Endodermal cell (in vitro differentiated cells): Measurements from ENCODE around the gene BBS9. TPM values are rescaled to one million over a fixed set of nuclear protein-coding genes. Genes with fewer than 3 reads are reported as not detected.
"Not testable (repeated sequence)": the region's sequence is repeated elsewhere in the genome, so short reads cannot be mapped to it uniquely, and the experiment has no call there.

Experiments used
- DNase-seq: peaks from one replicate; pipeline ENCODE4 v3.0.0-alpha.2; 2017
- H3K27ac ChIP-seq: 2 replicates; pipeline ENCODE4 v1.5.1; 2013; ENCODE audit warnings: mild to moderate bottlenecking, low read depth, low read length, moderate library complexity
- H3K27me3 ChIP-seq: 2 replicates; pipeline ENCODE4 v1.6.1; 2013; ENCODE audit warnings: mild to moderate bottlenecking, low read length, moderate library complexity; ENCODE audit not compliant: insufficient read depth, control insufficient read depth, poor library complexity, severe bottlenecking
- H3K36me3 ChIP-seq: 2 replicates; pipeline ENCODE4 v1.7.0; 2013; ENCODE audit warnings: mild to moderate bottlenecking, low read length, moderate library complexity; ENCODE audit not compliant: control insufficient read depth, insufficient read depth
- H3K4me1 ChIP-seq: one replicate; pipeline ENCODE4 v1.7.0; 2013; ENCODE audit warnings: low read length; ENCODE audit not compliant: control insufficient read depth, insufficient read depth
- H3K4me3 ChIP-seq: 2 replicates; pipeline ENCODE4 v1.5.1; 2013; ENCODE audit warnings: mild to moderate bottlenecking, low read length, moderate library complexity
- H3K9ac ChIP-seq: 2 replicates; pipeline ENCODE4 v1.6.1; 2013; ENCODE audit warnings: mild to moderate bottlenecking, low read length, moderate library complexity; ENCODE audit not compliant: poor library complexity, severe bottlenecking; ENCODE audit errors: extremely low read depth
- H3K9me3 ChIP-seq: 2 replicates; pipeline ENCODE4 v1.6.1; 2013; ENCODE audit warnings: mild to moderate bottlenecking, low read length, moderate library complexity; ENCODE audit not compliant: control insufficient read depth
- H3K27ac Mint-ChIP-seq: 2 replicates; pipeline ENCODE4 v1.8.0; 2020; ENCODE audit warnings: mixed read lengths
- H3K27me3 Mint-ChIP-seq: 2 replicates; pipeline ENCODE4 v1.8.0; 2021; ENCODE audit warnings: mild to moderate bottlenecking, mixed read lengths; ENCODE audit not compliant: insufficient read depth
- H3K36me3 Mint-ChIP-seq: 2 replicates; pipeline ENCODE4 v1.8.0; 2020; ENCODE audit warnings: low read depth, mixed read lengths
- H3K4me1 Mint-ChIP-seq: 2 replicates; pipeline ENCODE4 v1.8.0; 2020; ENCODE audit warnings: mixed read lengths
- H3K4me3 Mint-ChIP-seq: 2 replicates; pipeline ENCODE4 v1.8.0; 2020; ENCODE audit warnings: mild to moderate bottlenecking, moderate library complexity, mixed read lengths
- H3K9me3 Mint-ChIP-seq: 2 replicates; pipeline ENCODE4 v1.8.0; 2020; ENCODE audit warnings: mild to moderate bottlenecking, mixed read lengths
- CTCF ChIP-seq: fragments of 200-600 bp; sonication (generic); conservative IDR thresholded peaks from 2 replicates; pipeline ENCODE4 v1.5.0; 2021; ENCODE audit warnings: antibody characterized with exemption, mild to moderate bottlenecking
- WGBS, 2 experiments: methylation state at CpG; one replicate each; pipeline versions ENCODE4 v1.1.5 to v1.1.7; 2013; ENCODE audit warnings: missing lambda C conversion rate in 2 of 2, mixed read lengths in 1 of 2; ENCODE audit not compliant: insufficient coverage in 1 of 2, insufficient read length in 1 of 2; 5-methylcytosine and 5-hydroxymethylcytosine counted together
- total RNA-seq, 2 donors: library from RNA; stranded (reverse); fragmentation: NEBNext Ultra II Directional in 1 of 2; extraction: Animal tissue kit (Norgen Biotek cat#: 25700) in 1 of 2; gene quantifications; 2 replicates in 1 of 2; 3 replicates in 1 of 2; pipeline ENCODE4 v1.2.1, GENCODE V29; 2021

BBS9 gene
- total RNA-seq, 2 donors from 2014 or later = 20.7 to 21.6 TPM

GRCh38 chr7:33091641-33092191 is 37.6 kb upstream of the BBS9 start:
- Histone ChIP-seq H3K4me3 (no peak overlapping the region), H3K9ac (no peak overlapping the region), H3K9me3 (no peaks in the 10 kb centered on the region), H3K36me3 (peaks cover 26% of the 10 kb centered on the region), H3K27ac (no peak overlapping the region), H3K27me3 (no peaks in the 10 kb centered on the region), H3K4me1 (no peaks in the 10 kb centered on the region)
- Mint-ChIP-seq H3K9me3 (no peaks in the 10 kb centered on the region), H3K4me3 (no peak overlapping the region), H3K27me3 (no peaks in the 10 kb centered on the region), H3K27ac (no peak overlapping the region), H3K36me3 (peaks cover 22% of the 10 kb centered on the region), H3K4me1 (no peaks in the 10 kb centered on the region)
- peak; percentile 66 for TF ChIP-seq CTCF
- peak; percentile 70 for DNase-seq
- 90 to 91% methylated on average over 5 of the region's 5 CpGs for WGBS, 2 experiments

GRCh38 chr7:33093266-33093665 is 36.1 kb upstream of the BBS9 start:
- no peak overlapping the region for H3K27ac ChIP-seq
- WGBS, 2 experiments = 92 to 100% methylated on average over 1 to 4 of the region's 4 CpGs
- Mint-ChIP-seq H3K4me3 (no peak overlapping the region), H3K27me3 (no peaks in the 10 kb centered on the region), H3K4me1 (no peaks in the 10 kb centered on the region), H3K9me3 (no peaks in the 10 kb centered on the region), H3K36me3 (peaks cover 34% of the 10 kb centered on the region), H3K27ac (no peak overlapping the region)
- H3K9me3 ChIP-seq = no peaks in the 10 kb centered on the region
- no peaks in the 10 kb centered on the region for H3K4me1 ChIP-seq
- H3K27me3 ChIP-seq = no peaks in the 10 kb centered on the region
- no peak overlapping the region for H3K9ac ChIP-seq
- H3K36me3 ChIP-seq = peaks cover 42% of the 10 kb centered on the region
- H3K4me3 ChIP-seq = no peak overlapping the region
- no peak for TF ChIP-seq CTCF
- no peak for DNase-seq

- H3K4me3 Mint-ChIP-seq, H3K9me3 Mint-ChIP-seq, H3K27ac Mint-ChIP-seq, H3K27me3 Mint-ChIP-seq, H3K27me3 ChIP-seq, H3K4me1 ChIP-seq, H3K27ac ChIP-seq, H3K9me3 ChIP-seq, H3K4me3 ChIP-seq, H3K9ac ChIP-seq, DNase-seq, H3K4me1 Mint-ChIP-seq: not testable (repeated sequence)
- H3K36me3 Mint-ChIP-seq = peaks cover 49% of the 10 kb centered on the region
- peaks cover 53% of the 10 kb centered on the region for H3K36me3 ChIP-seq
- WGBS, 2 experiments = 89 to 100% methylated on average over 1 to 3 of the region's 6 CpGs
Measured at GRCh38 chr7:33094745-33095275, 34.6 kb upstream of the BBS9 start.
